NCI-H146 (cell line): ENCODE results near the gene BEGAIN.

Source experiments
- DNase-seq: peaks from one replicate; lab custom pipeline; 2025; lab: John Stamatoyannopoulos, UW

The BEGAIN gene

DNA sequence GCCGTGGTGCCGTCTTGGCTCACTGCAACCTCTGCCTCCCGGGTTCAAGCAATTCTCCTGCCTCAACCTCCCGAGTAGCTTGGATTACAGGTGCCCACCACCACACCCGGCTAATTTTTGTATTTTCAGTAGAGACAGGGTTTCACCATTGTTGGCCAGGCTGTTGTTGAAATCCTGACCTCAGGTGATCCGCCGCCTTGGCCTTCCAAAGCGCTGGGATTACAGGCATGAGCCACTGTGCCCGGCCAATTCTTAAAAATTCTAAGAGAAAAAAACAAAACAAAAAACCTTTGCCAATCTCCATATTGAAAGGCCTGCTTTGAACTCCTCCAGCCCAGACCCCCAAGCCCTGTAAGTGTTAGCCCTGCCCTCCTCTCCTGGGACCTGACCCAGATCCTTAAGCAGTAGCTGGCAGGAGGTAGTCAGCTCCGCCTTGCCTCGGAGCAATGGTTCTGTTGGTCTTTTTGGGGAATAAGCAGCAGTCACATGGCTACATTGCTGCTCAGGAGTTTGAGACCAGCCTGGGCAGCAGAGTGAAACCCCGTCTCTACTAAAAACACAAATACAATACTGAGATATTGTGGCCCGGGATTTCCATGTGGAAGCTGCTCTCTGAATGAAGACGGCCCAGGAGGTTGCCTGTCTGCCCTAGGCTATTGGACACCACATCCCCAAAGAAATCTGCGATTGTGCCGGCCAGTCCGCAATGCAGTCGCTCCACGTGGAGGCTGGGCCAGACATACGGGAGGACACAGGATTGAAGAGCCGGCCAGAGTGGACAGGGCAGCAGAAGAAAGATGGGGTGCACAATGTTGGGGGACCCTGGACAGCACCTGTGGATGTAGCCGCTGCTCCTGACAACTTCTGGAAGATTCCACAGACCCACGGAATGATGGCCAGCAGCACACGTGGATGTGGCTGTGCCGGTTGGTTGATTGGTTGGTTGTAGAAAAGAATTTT is 28.8 kb upstream of the BEGAIN start:
- DNase-seq = no peak

DNA sequence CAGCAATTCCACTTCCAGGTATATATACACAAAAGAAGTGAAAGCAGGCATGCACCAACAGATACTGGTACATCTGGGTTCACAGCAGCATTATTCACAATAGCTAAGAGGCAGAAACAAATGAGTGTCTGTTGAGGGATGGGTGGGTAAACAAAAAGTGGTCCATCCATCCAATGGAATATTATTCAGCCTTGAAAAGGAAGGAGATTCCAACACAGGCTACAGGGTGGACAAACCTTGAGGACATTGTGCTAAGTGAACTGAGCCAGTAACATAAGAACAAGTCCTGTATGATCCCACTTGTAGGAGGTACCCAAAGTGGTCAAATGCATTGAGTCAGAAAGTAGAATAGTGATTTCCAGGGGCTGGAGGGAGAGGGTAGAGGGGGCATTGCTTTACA is 27.6 kb upstream of the BEGAIN start:
- no peak for DNase-seq

DNA sequence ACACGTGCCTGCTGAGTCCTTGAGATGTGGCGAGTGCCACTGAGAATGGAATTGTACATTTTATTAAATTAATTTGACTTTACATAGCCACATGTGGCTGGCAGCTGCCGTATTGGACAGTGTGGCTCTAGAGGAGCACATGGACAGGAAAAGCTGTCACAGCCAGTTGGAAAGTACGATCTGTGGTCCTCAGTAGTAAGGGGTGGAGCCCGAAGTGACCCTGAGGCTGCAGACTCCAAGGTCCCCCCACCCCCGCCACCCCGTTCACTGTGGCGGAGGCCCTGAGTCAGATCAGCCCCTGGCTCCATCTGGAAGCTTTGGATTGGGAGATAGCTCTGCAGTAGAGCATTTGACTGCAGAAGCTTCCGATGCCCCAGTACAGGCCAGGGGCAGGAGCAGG is 25.8 kb upstream of the BEGAIN start:
- no peak for DNase-seq

DNA sequence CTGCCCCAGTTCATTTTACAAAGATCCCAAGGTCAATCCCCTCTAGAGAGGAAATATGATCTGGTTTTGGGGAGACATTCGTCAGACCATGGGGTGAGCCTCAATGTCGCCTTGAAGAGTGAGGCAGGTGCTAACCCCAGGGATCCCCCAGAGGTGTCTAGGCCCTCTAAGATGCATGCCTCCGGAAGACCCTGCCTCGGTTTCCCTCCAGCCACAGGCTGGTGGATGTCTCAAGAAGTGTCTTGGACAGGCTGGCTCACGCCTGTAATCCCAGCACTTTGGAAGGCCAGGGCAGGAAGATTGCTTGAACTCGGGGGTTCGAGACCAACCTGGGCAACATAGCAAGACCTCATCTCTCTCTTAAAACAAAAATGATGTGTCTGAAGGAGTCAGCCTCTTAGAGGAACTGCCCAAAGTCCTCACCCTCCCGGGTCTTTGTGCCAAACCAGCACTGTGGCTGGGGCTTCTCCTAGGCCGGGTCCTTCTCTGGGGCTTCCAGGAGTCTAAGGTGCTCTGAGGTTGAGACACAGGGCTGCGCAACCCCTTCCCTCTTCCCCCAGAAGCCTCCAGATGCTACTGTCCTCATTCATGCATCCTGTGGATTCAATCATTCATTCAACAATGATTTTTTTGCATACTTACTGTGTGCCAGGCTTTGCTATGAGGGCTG is 24.7 kb upstream of the BEGAIN start:
- no peak for DNase-seq

DNA sequence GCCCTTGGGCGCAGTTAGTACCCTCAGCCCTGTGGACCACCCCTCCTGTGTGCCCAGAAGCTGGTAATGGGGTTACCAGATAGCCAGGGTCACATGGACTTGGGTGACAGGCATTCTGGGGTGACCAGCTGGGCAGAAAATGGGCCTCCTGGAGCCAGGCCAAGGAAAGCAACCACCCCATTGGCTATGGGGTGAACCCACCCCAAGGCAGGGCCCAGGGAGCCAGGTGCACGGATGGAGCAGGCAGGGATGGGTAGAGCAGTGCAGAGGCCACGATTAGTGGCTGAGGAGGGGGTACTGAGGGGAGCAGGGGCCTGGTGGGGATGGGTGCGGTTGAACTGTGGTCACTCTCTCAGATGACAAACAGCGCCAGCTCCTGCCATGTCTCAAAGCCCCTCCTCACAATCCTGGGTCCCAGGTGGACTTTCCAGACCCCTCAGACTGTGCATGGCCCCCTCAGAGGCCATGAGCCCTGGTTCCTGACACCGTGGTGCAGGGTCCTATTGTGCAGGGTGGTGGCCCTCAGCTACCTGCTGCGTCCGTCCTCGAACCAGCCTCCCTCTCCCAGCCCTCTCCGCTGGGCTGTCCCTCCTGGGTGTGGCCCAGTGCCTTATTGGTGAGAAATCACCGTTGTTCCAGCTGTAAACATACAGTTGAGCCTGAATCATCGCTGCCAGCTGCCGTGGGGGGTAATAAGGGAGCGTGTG is 23.4 kb upstream of the BEGAIN start:
- no peak for DNase-seq

DNA sequence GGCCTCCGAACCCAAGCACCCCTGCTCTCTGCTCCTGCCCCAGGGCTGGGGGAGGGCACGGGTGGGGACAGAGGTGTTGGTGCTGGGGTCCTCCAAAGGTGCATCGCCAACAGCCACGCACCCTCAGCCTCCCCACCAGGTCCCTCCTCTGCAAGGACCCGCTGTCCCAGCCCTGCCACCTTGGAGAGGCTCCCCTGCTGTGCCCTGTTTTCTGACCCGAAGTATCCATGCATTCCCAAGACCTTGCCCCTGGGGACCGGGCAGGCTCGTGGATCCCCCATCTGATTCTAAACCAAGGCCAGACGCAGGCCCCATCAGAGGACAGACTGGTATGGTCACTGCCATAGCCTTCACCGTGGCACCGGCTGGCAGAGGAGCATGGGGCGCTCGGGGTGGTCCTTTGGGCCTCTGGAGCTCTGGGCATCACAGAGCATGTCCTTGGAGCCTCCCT is 22.7 kb upstream of the BEGAIN start:
- DNase-seq = no peak

DNA sequence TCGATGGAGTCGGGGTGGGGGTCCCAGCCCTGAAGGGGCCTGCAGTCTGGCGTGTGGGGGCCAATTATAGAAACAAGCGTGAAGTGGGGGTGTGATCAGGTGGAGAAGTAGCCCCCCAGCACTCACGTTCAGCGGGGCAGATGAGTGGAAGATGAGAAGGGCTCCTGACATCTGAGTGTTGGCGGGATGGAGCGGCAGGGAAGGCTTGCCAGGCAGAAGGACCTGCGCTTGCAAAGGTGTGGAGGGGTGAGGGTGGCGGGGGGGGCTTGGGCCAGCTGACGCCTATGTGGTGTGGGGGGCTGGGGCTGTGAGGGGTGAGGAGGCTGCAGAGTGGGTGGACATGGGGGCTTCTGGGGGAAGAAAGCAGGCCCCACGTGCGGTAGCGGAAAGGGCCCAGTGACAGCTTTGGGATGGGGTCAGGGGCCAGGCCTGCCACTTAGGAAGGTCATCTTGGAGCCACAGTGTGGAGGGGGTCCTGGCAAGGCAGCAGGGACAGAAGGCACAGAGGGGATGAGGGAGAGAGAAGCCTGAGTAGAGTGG is 22.2 kb upstream of the BEGAIN start:
- DNase-seq = no peak

DNA sequence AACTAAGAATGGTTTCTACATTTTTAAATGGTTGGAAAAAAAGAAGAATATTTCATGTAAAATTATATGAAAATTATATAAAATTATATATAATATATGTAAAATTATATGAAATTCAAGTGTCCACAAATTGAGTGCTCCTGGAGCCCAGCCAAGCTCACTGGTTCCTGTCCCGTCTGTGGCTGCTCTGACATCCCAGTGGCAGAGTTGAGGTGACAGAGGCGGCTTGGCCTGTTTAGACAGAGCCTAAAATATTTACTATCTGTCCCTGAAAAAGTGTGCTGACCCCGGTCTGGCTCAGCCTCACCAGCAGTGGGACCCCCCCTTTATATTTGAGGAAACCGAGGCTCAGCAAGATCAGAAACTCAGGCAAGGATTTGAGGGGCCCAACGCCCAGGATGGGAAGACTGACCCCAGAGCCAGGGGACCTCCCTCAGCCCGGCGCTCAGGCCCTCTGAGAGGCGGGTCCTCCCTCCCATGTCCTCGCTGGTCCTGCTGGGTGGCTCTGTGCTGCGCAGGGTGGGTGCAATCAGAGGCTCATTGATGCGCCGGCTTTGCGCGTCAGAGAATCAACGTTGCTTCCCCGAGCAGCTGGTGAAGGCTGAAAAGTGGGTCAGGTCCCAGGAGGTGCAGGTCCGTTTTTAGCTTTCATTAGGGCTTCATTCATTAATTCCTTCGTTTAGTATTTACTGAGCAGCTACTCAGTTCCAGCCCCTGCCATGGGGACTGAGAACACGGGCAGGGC is 21.5 kb upstream of the BEGAIN start:
- no peak for DNase-seq

DNA sequence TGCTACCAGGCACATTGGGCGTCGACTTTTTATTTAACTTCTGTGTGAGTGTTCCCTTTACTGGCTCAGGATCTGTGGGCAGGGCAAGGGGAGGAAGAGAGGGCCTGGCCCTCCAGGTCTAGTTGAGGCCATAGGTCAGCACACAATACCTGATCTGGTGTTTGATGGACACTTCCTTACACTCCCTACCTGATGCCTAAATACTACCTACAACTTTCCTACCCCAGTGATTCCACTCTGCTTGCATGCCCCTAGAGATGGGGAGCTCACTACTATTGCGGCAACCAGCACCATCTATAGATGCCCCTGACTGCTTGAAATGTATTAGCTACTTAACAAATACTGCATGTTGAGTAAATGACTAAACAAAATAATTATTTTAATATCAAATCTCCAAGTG is 20.8 kb upstream of the BEGAIN start:
- DNase-seq = no peak

DNA sequence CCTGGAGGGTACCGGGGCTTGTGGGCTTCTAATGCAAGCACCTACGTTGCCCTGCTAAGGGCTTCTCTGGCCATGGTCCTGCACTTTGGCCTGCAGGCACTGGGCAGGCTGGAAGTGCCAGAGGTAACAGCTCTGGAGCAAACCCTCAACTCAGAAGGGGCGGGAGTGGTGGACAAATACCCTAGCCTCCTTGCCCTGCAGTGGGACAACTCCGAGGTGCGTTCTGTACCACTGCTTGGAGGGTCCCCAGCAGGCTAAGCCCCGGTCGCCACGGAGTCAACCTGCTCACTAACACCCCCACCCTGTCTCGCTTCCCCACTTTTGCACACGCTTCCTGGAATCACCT is 20.4 kb upstream of the BEGAIN start:
- no peak for DNase-seq

DNA sequence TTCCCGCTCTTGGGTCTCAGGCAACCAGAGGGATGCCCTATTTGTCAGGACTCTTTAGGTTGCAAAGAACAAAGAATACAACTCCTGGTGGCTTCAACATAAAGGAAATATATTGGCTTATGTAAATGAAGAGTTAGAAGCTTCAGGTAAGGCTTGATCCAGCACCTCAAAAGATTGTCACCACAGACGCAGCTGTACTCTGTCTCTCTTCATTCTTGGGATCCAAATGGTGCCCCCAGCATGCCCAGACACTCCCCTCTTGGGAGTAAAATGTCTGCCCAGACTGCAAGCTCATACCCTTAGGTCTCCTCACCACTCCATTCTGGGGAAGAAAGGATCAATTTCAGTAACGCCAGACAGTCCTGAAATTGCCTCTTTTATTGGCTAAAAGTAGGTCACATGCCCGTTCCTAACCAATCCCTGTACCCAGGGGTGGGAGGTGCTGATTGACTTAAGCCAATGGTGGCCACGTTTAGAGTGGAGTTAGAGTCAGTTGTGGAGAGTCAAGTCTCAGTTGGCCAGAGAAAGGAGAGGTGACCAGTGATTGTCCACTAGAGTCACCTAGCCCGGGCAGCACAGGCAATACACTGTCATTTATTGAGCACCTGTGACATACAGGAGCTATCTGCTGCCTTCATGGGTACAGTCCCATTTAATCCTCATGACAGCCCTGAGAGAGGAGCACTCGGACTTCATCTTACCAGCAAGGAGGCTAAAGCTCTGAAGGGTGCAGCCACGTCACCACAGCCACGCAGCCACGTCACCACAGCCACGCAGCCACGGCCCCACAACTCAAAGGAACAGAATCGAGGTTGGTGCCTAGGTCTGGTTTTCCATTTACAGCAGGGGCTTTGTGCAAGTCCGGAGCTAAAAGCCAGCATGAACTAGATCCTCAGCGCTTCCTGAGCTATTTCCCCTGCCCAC is 19.7 kb upstream of the BEGAIN start:
- DNase-seq = no peak

DNA sequence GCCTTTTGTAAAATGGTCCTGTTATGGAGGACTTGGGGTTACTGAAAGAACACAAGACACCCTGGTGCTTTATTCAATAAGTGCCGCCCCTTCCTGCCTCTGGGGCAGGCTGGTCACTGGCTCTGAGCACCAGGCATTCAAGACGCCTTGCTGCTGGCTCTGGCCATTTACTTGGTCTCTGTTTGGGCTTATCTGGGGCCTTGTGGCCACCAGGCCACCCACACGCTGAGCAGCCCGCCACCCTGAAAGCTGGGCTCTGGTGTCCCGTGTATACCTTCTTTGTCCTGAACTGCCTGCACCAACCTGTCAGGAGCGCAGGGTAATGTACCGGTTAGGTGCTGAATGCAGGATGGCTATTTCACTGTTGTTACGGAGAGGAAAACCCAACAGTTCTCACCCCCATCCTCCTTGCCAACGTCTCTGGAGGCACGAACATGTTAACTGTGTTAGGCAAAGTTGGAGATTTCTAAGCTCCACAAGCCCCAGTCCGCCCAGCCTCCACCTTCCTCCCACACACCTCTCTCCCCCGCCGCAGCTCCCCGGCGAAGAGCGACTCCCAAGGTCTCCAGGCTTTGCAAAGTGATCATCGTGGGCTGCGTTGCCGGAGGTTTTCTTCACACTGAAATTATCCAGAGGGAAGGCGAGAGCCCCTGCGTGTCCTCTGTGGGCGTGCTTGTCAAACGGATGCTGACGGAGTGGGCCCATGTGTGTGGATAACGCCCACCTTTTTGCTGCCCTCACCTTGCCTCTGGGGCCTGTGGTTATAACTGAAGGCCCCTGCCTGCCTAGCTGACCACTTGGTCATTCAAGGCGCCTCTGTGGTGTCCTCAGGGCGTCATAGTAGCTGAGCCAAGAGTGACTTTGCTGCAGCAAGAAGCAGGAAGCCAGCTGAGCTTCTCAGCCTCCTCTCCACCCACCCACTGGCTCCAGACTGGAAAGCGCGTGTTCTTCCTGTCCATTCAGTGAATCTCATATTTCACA is 18.8 kb upstream of the BEGAIN start:
- no peak for DNase-seq

DNA sequence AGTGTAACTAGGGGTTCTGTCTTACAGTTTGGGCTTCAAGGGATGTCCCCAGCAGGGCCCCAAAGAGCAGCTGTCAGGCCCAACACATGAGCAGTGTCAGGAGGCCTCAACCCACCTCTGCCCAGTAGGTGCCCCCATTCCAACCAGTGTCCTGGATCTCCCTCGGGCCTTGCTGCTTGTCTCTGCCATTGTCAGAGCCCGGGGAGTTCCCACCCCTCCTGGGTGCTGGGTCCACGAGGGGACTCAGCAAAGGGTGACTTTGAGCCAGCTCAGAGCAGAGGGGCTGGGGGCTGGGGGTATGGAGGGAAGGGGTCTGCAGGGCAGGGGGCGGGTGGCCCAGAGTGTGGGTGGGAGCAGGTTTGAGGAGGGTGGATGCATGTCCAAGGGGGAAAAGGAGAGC is 18.0 kb upstream of the BEGAIN start:
- DNase-seq = no peak

DNA sequence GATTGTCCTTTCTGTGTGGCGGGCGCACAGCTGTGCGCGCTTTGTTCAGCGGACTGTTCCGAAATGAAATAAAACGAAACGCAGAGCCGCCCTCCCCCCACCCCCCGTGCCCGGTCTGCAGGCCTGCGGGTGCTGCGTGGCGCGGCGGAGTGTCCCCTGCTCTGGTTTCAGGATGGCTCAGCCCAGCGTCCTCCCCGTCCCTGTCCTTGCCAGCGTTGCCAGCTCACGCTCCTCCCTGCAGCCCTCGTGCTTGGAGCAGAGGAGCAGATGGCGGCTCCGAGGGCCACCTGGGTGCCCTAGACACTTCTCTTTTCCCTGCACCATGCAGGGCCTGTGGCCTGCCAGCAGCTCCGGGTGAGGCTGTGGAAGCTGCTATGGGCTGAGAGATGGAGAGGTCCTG is 17.5 kb upstream of the BEGAIN start:
- DNase-seq = no peak

DNA sequence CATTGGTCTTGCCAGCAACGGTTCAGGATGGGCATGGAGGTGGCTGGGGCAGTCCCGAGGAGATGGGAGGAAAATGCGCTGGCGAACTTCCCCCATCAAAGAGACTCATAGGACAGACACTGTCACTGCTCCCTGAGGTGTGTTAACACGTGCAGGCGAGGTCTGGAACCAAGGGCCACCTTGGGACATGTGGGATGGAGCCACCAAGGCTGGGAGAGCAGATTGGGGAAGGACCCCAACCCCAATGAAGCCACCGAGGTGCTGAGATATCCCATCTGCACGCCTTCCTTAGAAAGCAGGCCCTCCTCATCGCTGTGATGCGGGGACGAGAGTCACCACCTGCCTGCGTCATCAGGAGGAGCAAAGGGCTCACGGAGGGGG is 16.9 kb upstream of the BEGAIN start:
- DNase-seq = no peak

DNA sequence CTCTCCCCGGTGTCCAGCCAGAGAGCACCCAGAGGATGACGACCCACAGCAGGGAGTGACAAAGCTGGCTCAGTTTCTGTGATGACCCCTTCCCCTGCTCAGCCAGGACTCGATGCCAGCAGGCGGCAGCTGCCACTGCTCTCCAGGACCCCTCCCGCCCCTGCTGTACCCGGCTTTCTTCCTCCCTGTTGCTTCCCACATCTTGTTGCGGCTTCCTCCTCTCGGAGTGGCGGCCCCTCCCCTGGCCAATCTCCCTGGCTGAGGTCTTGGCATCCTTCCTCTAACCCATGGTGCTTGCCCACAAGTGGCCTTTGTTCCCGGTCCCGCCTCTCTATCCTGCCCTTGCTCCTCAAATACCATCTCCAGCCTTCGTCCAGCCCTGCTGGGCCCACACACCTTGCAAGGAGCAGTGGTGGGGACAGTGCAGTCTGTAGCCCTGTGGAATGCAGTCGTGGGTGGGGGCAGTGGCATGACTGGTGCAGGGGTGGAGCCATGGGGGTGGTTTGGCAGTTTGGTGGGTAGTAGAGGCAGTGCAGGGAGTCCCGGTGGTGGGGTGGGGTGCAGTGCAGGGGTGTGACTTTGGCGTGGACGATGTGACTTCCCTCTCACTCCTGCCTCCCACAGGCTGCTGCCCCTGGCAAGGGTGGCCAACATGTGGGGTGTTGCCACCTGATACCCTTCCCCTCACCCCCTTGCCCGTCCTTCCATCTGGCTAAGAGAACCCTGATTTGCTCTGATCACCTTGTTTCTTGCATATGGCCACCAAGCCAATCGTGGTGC is 16.3 kb upstream of the BEGAIN start:
- no peak for DNase-seq

DNA sequence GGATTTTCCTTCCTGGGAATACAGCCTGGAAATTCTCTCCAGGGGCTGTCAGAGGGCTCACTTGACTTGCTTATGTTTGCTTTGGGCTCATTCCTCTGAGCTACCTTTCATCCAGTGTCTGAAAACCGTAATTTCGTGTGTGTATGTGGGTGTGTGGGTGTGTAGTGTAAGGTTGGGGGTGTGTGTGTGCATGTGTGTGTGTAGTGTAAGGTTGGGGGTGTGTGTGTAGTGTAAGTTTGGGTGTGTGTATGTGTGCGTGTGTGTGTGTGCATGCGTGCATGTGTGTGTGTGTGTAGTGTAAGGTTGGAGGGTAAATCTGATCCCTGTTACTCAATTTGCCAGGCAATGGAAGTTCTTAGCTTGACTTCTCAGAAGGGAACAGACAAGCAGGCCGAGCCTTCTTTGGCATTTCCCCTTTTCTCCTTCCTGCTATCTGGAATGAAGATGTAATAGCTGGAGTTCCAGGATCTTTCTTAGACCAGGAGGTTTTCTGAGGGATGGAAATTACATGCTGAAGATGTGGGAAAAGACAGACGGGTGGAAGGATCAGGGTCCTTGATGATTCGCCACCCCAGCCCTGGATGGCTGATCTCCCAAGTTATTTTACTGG is 15.5 kb upstream of the BEGAIN start:
- no peak for DNase-seq

DNA sequence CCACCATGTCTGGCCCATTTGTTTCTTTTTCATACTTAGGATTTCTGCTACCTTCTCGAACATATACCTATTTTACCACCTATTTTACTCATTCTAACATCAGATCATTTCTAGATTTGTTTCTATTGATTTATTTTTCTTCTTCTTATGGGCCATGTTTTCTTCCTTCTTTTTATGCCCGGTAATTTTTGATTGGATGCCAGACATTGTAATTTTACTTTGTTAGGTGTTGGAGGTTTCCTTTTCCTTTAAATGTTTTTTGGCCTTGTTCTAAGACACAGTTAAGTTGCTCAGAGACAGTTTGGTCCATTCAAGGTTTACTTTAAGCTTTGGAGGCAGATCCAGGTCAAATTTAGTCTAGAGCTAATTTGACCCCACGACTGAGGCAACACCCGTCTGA is 14.7 kb upstream of the BEGAIN start:
- DNase-seq = no peak
